Measurements from ENCODE around the gene CACNA1D. TPM values are rescaled to one million over a fixed set of nuclear protein-coding genes. Genes with fewer than 3 reads are reported as not detected.

Gene CACNA1D
- total RNA-seq, 4 donors from 2014 or later = 5.7 to 38.2 (median 20.0) TPM

- Histone ChIP-seq H3K27ac (no peak overlapping the region), H3K4me1 (no peaks in the 10 kb centered on the region), H3K9me3 (no peaks in the 10 kb centered on the region), H3K4me3 (no peak overlapping the region), H3K36me3 (no peaks in the 10 kb centered on the region), H3K27me3 (no peaks in the 10 kb centered on the region)
- 40 to 53% methylated on average over 4 of the region's 4 CpGs for WGBS, 2 donors
- no peak for DNase-seq (ENCODE audit: low spot score in 2 of 2)
- no peak for TF ChIP-seq EP300 (IDR thresholded peaks at IDR 0.05)
- no peak for TF ChIP-seq POLR2A (IDR thresholded peaks at IDR 0.05)
- TF ChIP-seq, protein P1, sequence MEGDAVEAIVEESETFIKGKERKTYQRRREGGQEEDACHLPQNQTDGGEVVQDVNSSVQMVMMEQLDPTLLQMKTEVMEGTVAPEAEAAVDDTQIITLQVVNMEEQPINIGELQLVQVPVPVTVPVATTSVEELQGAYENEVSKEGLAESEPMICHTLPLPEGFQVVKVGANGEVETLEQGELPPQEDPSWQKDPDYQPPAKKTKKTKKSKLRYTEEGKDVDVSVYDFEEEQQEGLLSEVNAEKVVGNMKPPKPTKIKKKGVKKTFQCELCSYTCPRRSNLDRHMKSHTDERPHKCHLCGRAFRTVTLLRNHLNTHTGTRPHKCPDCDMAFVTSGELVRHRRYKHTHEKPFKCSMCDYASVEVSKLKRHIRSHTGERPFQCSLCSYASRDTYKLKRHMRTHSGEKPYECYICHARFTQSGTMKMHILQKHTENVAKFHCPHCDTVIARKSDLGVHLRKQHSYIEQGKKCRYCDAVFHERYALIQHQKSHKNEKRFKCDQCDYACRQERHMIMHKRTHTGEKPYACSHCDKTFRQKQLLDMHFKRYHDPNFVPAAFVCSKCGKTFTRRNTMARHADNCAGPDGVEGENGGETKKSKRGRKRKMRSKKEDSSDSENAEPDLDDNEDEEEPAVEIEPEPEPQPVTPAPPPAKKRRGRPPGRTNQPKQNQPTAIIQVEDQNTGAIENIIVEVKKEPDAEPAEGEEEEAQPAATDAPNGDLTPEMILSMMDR (IDR thresholded peaks at IDR 0.05) = no peak
Measured at GRCh38 chr3:53739966-53740365, 245.6 kb downstream of the CACNA1D start.

- Histone ChIP-seq H3K9me3 (no peaks in the 10 kb centered on the region), H3K4me3 (no peak overlapping the region), H3K4me1 (no peaks in the 10 kb centered on the region), H3K27me3 (no peaks in the 10 kb centered on the region), H3K36me3 (peaks cover 0 to 8% (median 0%) of the 10 kb centered on the region in 3 donors), H3K27ac (no peak overlapping the region)
- 79 to 88% methylated on average over 4 of the region's 4 CpGs for WGBS, 2 donors
- DNase-seq (ENCODE audit: low spot score in 2 of 2) = no peak
- TF ChIP-seq EP300 (IDR thresholded peaks at IDR 0.05) (no peak), POLR2A (IDR thresholded peaks at IDR 0.05) (no peak)
- TF ChIP-seq, protein P1 (IDR thresholded peaks at IDR 0.05) = no peak
Measured at GRCh38 chr3:53740956-53741355, 246.5 kb downstream of the CACNA1D start.

GRCh38 chr3:53744351-53744750 lies 249.9 kb downstream of the CACNA1D start:
- DNase-seq (ENCODE audit: low spot score in 2 of 2) = no peak
- H3K4me3 ChIP-seq = no peak overlapping the region
- no peak overlapping the region for H3K27ac ChIP-seq
- H3K4me1 ChIP-seq = no peaks in the 10 kb centered on the region
- H3K27me3 ChIP-seq = no peaks in the 10 kb centered on the region
- TF ChIP-seq EP300 (IDR thresholded peaks at IDR 0.05) = no peak
- TF ChIP-seq, protein P1 (IDR thresholded peaks at IDR 0.05) = no peak
- TF ChIP-seq POLR2A (IDR thresholded peaks at IDR 0.05) = no peak
- 65 to 69% methylated on average over 8 of the region's 8 CpGs for WGBS, 2 donors
- H3K36me3 ChIP-seq = peaks cover 0 to 38% (median 0%) of the 10 kb centered on the region in 3 donors
- no peaks in the 10 kb centered on the region for H3K9me3 ChIP-seq

- no peaks in the 10 kb centered on the region for H3K4me1 ChIP-seq
- no peaks in the 10 kb centered on the region for H3K9me3 ChIP-seq
- WGBS, 2 donors = 92 to 97% methylated on average over 4 of the region's 4 CpGs
Measured at GRCh38 chr3:53747559-53747958, 253.1 kb downstream of the CACNA1D start.

DNA sequence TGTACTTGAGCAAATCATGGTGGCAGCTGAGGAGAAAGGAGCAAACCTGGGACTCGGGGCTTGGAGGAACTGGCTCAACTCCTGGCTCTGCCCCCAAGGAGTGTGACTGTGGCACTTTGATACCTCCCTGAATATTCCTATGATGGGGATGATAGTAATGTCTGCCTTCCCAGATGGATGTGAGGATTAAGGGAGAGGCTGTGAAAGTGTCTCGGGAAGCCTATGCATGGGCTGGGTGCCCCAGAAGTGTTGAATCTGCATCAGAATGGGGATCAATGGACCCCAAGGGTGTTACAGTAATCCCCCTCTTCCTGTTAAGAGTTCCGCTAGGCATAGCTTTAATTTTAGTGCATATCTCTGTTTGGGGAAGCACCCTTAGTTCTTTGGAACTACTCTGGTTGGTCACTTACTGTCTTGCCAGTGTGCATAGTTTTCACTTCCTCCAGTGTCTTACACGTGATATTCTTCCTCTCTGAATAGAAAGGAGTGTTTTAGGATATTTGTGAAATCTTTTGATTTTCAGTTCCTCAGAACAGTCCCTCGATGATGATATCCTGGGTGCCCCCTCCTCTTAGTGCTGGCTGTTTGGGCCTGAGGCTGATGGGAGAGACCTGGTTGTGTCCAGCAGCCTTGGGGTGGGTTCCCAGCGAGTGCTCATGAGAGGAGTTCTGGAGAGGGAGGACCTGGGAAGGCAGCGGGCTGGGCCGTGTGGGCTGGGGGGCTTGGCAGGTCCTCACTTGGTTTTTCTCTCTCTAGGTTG lies 254.3 kb downstream of the CACNA1D start:
- Histone ChIP-seq H3K4me3 (no peak overlapping the region), H3K27ac (peak overlapping the region in 3 of 4 donors; percentile 2 to 34 (median 12))

More at GRCh38 chr3:53747559-53747958, 253.1 kb downstream of the CACNA1D start:
- no peak for TF ChIP-seq EP300 (IDR thresholded peaks at IDR 0.05)
- no peak for TF ChIP-seq POLR2A (IDR thresholded peaks at IDR 0.05)
- TF ChIP-seq, protein P1 (IDR thresholded peaks at IDR 0.05) = no peak
- H3K27me3 ChIP-seq = no peaks in the 10 kb centered on the region
- DNase-seq (ENCODE audit: low spot score in 2 of 2) = no peak
- H3K36me3 ChIP-seq = peaks cover 0 to 61% (median 0%) of the 10 kb centered on the region in 3 donors
- no peak overlapping the region for H3K4me3 ChIP-seq
- no peak overlapping the region for H3K27ac ChIP-seq

More for the DNA sequence above, 254.3 kb downstream of the CACNA1D start:
- no peak for DNase-seq (ENCODE audit: low spot score in 2 of 2)
- Histone ChIP-seq H3K4me1 (no peaks in the 10 kb centered on the region), H3K9me3 (no peaks in the 10 kb centered on the region), H3K27me3 (no peaks in the 10 kb centered on the region), H3K36me3 (peaks cover 0 to 67% (median 0%) of the 10 kb centered on the region in 3 donors)
- 72 to 74% methylated on average over 8 of the region's 8 CpGs for WGBS, 2 donors
- TF ChIP-seq, protein P1 (IDR thresholded peaks at IDR 0.05) = no peak
- TF ChIP-seq EP300 (IDR thresholded peaks at IDR 0.05) (peak in 1 of 2 donors; percentile 48), POLR2A (IDR thresholded peaks at IDR 0.05) (no peak)
